NCI-H2171 treated with DMSO at 0.1 percent for 48 hours (cell line): Measurements from ENCODE around the gene KLK7.

ENCODE experiments used
- DNase-seq: peaks from one replicate; lab custom pipeline; 2025; lab: John Stamatoyannopoulos, UW

Gene KLK7

GRCh38 chr19:50932018-50932689 lies 51.6 kb downstream of the KLK7 start:
- no peak for DNase-seq

- no peak for DNase-seq
Measured at GRCh38 chr19:50931023-50931422, 52.7 kb downstream of the KLK7 start.

- no peak for DNase-seq
Measured at GRCh38 chr19:50928831-50929230, 54.9 kb downstream of the KLK7 start.
